Ishikawa (cell line): ENCODE data around the gene FOXN3.

ENCODE experiments used
- CEBPB ChIP-seq: IDR thresholded peaks from 2 replicates; pipeline ENCODE4 v1.6.1; 2012
- CREB1 ChIP-seq: IDR thresholded peaks from 2 replicates; pipeline ENCODE4 v1.6.1; 2012; ENCODE audit warnings: low read depth
- EGR1 ChIP-seq: IDR thresholded peaks from 2 replicates; pipeline ENCODE4 v1.6.1; 2012
- EP300 ChIP-seq: IDR thresholded peaks from 2 replicates; pipeline ENCODE4 v1.6.1; 2012; ENCODE audit warnings: borderline replicate concordance
- FOXM1 ChIP-seq: IDR thresholded peaks from 2 replicates; pipeline ENCODE4 v1.6.1; 2012; ENCODE audit warnings: low read depth, borderline replicate concordance
- NFIC ChIP-seq: IDR thresholded peaks from 2 replicates; pipeline ENCODE4 v1.6.1; 2012
- RAD21 ChIP-seq: IDR thresholded peaks from 2 replicates; pipeline ENCODE4 v1.6.1; 2012; ENCODE audit warnings: low read depth
- REST ChIP-seq: IDR thresholded peaks from 2 replicates; pipeline ENCODE4 v1.6.1; 2012; ENCODE audit warnings: low read depth, mild to moderate bottlenecking
- TAF1 ChIP-seq: IDR thresholded peaks from 2 replicates; pipeline ENCODE4 v1.6.1; 2012; ENCODE audit warnings: low read depth, mild to moderate bottlenecking
- TEAD4 ChIP-seq: IDR thresholded peaks from 2 replicates; pipeline ENCODE4 v1.6.1; 2012
- YY1 ChIP-seq: IDR thresholded peaks from 2 replicates; pipeline ENCODE4 v1.6.1; 2012; ENCODE audit warnings: low read depth

GRCh38 chr14:89430391-89431236 lies 13.6 kb upstream of the FOXN3 start:
- TF ChIP-seq CREB1 (no peak), EGR1 (no peak), EP300 (no peak), TEAD4 (no peak), RAD21 (no peak), REST (no peak), TAF1 (no peak), NFIC (no peak), CEBPB (no peak), YY1 (no peak), FOXM1 (no peak)
